Panc1 (cell line): ENCODE data around the gene PBOV1.

Experiments
- POLR2AphosphoS5 ChIP-seq: IDR thresholded peaks from 2 replicates; pipeline ENCODE4 v1.6.1; 2012; ENCODE audit warnings: mild to moderate bottlenecking, low read depth, low read length, moderate library complexity
- REST ChIP-seq, 2 experiments: IDR thresholded peaks; 2 replicates each; pipeline ENCODE4 v1.6.1; 2011 to 2012; ENCODE audit warnings: low read depth in 2 of 2, control low read depth in 1 of 2, low read length in 1 of 2, mild to moderate bottlenecking in 1 of 2, moderate library complexity in 1 of 2; ENCODE audit not compliant: insufficient read depth in 1 of 2
- SIN3A ChIP-seq: IDR thresholded peaks from 2 replicates; pipeline ENCODE4 v1.6.1; 2012; ENCODE audit warnings: low read depth, mild to moderate bottlenecking, low read length, moderate library complexity, borderline replicate concordance; ENCODE audit not compliant: insufficient read depth
- TF ChIP-seq, protein P1 (sequence below): fragments of 450-650 bp; IDR thresholded peaks from 2 replicates; pipeline ENCODE4 v1.5.1; 2017; ENCODE audit warnings: mild to moderate bottlenecking

DNA sequence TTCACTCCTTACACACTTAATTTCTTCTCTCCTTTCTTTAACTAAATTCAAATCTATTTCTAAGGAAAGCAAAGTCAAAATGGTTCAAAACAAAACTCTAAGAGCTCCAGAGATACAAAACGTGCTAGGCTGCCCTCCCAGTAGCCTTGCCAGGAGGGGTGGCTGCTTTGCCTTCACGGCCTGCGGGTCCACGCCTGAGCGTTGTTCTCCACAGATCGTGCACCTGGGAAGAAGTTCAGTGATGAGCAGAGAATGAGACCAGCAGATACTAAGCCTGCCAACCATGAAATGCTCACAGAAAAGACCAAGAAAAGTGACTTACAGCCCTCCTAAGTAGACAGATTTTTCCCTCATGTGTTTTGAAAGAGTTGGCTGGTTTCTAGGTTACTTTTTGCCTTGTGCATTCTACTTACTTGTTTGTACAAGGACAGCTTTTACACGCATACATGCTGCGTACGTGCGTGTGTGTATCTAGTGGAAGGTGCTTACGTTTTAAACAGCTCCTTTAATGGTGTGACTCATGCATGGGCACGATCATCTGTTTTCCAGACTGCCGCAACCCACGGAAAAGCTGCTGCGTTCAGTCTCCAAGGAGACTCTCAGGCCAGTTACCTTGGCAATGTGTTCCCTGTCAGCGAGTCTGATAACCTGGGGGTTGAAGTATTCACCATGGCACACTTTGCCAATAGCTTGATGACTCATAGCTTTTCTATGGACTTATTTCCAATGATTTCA is 32.4 kb upstream of the PBOV1 start:
- TF ChIP-seq, protein P1, sequence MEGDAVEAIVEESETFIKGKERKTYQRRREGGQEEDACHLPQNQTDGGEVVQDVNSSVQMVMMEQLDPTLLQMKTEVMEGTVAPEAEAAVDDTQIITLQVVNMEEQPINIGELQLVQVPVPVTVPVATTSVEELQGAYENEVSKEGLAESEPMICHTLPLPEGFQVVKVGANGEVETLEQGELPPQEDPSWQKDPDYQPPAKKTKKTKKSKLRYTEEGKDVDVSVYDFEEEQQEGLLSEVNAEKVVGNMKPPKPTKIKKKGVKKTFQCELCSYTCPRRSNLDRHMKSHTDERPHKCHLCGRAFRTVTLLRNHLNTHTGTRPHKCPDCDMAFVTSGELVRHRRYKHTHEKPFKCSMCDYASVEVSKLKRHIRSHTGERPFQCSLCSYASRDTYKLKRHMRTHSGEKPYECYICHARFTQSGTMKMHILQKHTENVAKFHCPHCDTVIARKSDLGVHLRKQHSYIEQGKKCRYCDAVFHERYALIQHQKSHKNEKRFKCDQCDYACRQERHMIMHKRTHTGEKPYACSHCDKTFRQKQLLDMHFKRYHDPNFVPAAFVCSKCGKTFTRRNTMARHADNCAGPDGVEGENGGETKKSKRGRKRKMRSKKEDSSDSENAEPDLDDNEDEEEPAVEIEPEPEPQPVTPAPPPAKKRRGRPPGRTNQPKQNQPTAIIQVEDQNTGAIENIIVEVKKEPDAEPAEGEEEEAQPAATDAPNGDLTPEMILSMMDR, result no peak
- TF ChIP-seq REST (IDR thresholded peaks at IDR 0.05; ENCODE audit: insufficient read depth in 1 of 2, low read depth in 2 of 2, low read length in 1 of 2) (no peak), SIN3A (no peak), POLR2AphosphoS5 (no peak)
